GM21825 (cell line): ENCODE data around the gene ATL2.
"Not testable (repeated sequence)": the region's sequence is repeated elsewhere in the genome, so short reads cannot be mapped to it uniquely, and the experiment has no call there.

Experiments
- ATAC-seq: cut with Tn5 transposase; IDR thresholded peaks from one replicate; pipeline ENCODE4 v1.9.1; 2021; ENCODE audit warnings: mild to moderate bottlenecking, moderate library complexity; ENCODE audit not compliant: unreplicated experiment

The ATL2 gene

DNA sequence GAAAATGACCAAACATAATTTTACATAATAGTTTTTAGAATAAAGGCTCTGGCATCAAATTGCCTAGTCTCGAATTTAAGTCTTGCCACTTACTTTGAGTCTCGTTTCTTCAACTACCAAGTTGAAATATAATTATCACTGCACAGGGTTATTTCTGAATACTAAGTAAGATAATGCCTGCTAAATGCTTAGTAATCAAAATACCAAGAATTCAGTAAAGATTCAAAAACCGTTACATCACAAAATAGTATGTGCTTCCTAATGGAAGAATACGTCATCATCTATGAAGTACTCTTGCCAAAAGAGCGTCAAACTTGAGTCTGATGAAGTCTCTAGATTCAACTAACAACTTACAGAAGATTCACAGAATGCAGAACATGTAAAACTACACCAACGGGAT is 40.5 kb downstream of the ATL2 start:
- ATAC-seq = no peak

DNA sequence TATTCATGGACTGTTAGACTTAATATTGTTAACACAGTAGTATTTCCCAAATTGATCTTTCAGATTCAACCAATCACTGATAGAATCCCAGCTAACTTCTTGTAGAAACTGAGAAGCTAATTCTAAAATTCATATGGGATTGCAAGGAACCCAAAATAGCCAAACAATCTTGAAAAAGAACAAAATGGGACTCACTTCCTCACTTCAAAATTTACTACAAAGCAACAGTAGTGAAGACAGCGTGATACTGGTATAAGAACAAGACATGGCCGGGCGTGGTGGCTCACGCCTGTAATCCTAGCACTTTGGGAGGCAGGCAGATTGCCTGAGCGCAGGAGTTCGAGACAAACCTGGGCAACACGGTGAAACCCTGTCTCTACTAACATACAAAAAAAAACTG is 46.3 kb downstream of the ATL2 start:
- ATAC-seq = no peak

DNA sequence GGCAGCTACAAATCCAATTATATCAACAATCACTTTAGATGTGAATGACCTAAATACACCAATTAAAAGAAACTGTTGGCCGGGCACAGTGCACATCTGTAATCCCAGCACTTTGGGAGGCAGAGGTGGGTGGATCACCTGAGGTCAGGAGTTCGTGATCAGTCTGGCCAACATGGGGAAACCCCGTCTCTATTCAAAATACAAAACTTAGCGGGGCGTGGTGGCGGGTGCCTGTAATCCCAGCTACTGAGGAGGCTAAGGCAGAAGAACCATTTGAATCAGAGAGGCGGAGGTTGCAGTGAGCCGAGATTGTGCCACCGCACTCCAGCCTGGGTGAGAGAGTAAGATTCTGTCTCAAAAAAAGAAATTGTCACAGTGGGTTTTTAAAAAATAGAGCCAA is 49.5 kb downstream of the ATL2 start:
- ATAC-seq = no peak

DNA sequence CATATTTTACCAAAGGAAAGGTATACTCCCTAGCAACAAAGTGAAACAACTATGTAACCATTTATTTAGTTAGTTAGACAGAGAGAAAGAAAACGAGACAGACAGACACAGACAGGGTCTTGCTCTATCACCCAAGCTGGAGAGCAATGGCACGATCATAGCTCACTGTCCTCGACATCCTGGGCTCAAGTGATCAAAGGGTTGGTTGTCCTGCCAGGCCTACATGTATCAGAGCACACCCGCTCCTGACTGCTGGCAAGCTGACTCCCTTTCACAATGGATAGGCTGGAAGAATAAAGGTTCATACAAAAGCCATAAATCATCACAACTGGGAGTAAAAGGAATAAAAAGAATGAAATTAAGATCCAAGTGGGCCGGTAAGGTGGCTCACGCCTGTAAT is 53.5 kb downstream of the ATL2 start:
- no peak for ATAC-seq

DNA sequence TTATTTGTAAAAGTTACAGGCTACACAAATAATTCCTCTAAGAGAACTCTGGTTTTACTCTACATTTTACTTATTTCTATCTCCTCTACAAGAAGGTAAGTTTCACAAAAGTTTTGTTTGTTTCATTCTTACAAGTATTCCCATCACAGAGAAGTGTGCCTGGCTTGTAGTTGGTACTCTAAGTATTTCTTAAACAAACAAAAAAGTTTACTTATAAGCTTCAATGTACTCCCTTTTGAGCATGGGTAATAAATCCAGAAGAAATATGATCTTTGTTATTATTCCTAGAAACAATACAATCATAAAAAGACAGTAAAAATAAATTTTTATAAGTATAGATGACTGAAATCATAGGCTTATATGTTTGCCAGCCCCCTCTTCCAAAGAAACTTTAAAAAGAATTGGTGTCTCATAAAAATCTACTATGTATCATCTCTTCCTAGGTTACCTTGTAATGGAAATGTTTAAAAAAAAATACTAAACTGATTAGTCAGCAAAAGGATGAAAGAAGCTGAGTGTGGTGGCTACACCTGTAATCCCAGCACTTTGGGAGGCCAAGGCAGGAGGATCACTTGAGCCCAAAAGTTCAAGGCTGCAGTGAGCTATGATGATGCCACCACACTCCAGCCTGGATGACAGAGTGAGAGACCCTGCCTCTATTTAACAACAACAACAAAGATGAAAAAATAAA is 54.7 kb downstream of the ATL2 start:
- ATAC-seq = no peak

DNA sequence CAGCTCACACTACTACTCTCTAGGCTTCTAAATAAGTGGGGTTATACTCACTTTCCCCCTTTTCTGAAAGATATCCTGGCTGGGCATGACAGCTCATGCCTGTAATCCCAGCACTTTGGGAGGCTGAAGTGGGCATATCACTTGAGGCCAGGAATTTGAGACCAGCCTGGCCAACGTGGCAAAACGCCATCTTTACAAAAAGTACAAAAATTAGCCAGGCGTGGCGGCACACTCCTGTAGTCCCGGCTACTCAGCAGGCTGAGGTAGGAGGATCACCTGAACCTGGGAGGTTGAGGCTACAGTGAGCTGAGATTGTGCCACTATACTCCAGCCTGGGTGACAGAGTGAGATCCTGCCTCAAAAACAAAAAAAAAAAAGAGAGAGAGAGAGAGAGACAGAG is 57.8 kb downstream of the ATL2 start:
- not testable (repeated sequence) for ATAC-seq

DNA sequence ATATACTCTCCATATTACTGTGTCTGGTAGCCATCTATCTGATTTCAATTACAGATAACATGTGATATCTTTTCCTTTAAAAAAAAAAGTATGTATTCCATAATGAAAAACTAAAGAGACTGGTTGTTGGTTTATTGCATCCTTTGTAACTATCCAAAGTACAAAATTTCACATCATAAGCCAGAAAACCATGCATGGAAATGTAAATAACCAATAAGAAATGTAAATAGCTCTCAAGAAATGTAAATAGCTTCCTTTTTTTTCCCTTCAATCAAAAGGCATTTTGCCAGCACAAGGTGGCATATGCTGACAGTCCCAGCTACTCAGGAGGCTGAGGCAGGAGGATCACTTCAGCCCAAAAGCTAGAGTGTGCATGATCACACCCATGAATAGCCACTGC is 59.3 kb downstream of the ATL2 start:
- no peak for ATAC-seq

DNA sequence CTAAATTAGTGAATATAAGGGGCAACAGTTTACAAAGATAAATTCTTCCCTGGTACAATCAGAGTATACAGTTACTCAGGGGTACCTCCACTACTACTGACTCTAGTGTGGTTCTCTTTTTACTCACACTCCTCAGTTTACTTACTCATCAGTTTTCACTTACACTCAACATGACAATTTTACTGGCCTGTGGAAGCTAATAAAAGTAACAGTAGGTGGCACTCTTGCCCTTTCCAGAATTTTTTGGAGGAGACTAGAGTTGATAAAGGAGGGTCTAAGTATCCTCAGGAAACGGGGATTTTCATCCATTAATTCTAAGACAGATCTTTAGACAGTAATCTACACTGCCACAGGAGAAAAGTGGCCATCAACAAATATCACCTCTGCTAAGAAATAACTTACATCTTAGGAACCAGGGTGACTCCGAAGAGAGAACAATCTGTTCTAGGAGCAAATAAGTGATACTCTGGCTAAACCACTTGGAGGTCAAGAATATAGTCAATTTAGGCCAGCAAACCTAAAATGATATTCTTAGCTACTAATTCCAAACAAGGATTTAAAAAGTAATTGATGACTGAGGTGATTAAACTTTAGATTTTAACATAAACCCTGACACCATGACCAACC is 61.3 kb downstream of the ATL2 start:
- no peak for ATAC-seq

DNA sequence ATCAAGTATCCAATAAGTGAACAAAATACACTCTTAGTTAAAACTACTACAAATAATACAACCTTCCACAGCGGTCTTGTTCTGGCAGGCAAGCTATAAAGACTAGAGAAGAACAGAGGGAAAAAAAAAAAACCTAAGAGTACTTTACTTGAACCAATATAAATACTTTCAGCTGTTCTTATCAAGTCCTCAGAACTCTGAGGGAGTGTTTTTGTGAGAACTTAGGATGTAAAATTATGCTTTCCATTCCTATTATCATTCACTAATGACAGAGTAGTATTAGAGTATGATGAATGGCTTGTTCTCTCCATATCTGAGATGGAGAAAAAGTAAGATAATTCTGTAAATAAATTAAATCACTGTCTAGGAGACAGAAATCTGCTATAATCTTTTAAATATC is 68.3 kb downstream of the ATL2 start:
- no peak for ATAC-seq

DNA sequence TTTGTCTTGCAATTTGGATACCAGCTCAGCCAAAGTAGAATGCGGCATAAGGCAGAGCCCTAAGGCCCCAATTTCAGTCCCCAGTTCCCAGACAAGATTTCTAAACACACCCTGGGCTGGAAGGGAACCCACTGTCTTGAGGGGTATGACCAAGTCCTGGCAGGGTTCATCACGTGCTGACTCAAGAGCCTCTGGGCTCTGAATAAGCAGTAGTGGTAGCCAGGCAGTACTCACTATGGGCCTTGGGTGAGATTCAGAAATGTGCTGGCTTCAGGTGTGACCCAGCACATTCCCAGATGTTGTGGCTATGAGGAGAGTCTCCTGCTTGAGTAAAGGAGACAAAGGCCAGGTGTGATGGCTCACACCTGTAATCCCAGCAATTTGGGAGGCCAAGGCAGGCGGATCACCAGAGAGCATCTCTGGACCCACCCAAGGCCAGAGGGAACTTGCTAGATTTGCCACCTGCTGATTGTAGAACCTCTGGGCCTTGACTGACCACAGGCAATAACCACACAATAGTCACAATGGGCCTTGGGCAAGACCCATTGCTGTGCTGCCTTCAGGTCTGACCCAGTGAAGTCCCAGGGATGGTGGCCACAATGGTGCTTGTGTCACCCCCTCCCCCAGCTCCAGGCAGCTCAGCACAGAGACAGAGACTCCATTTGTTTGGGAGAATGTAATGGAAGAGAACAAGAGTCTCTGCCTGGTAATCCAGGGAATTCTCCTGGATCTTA is 74.9 kb downstream of the ATL2 start:
- ATAC-seq = no peak

DNA sequence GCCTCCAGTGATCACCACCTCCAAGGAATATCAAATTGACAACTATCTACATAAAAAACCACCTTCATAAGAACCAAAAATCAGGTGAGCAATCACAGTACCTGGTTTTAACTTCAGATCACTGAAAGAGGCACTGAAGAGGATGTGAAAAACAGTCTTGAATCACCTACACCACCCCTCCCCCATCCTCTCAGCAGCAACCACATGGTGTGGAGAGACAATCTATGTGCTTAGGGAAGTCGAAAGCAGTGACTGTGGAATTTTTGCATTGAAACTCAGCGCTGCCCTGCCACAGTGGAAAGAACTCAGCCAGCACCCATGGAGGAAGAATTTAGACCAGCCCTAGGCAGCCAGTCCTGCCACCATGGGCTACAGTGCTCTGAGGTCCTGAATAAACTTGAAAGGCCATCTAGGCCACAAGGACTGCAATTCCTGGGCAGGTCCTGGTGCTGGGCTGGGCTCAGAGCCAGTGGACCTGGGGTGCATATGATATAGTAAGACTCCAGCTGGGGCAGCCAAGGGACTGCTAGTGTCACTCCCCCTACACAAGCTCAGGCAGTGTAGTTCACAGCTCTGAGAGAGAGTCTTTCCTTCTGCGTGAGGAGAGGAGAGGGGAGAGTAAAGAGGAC is 75.6 kb downstream of the ATL2 start:
- ATAC-seq = no peak

DNA sequence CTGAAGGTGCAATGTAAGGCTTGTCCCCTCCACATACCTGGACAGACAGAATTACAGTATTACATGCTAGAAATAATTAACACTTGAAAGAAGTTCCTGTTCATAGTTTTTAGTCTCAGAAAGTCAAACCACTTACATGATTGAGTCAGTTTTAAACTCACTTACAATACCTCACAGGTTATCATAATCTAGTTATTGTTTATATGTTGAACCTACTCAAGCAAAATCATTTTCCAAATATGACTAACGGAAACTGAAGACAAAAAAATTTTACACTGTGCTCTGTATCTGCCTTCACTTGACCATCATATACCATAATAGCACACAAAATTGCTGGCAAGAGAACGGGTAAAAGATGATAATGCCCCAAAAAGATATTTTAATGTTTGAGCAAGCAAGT is 78.5 kb downstream of the ATL2 start:
- no peak for ATAC-seq

DNA sequence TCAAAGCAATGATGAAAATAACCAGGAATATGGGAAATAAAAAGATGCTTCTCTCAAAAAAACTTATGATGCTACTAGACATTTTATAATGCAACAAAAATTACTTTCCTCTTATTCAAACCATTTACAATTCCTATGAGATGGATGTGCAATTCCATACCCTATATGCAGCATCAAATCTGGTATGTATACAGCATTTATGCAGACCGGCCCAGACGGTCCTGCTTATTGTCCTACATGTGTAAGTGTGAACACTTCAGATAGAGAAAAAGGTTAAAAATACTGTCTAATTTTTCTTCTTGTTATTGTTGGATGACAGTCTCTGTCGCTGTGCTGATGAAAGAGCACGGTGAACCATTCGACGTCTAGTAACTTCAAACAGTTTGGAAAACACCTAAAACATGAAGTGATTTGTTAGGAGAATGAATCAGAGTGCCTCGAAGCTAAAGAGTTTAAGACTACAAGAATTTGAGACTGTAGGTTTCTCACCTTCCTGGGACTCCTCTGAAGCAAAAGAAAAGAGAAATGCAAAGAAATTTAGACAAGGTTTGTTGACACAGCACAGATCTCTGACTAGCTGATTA is 80.8 kb downstream of the ATL2 start:
- ATAC-seq = no peak

DNA sequence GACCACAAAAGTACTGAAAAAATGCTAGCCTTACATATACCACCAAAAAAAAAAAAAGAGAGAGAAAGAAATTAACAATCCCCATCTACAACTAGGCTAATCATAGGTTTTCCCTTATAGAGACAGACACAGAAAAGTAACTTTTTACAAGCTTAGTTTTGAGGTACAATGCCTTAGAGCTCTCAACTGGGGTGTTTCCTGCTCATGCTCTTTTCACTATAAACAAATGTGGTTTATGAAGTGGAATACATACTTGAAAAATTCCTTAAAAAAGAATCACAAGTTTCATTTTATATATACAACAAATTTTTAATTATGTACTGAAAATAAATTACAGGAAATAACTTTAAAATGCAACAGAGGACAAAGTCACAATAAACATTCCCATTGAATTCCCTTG is 82.5 kb downstream of the ATL2 start:
- no peak for ATAC-seq

DNA sequence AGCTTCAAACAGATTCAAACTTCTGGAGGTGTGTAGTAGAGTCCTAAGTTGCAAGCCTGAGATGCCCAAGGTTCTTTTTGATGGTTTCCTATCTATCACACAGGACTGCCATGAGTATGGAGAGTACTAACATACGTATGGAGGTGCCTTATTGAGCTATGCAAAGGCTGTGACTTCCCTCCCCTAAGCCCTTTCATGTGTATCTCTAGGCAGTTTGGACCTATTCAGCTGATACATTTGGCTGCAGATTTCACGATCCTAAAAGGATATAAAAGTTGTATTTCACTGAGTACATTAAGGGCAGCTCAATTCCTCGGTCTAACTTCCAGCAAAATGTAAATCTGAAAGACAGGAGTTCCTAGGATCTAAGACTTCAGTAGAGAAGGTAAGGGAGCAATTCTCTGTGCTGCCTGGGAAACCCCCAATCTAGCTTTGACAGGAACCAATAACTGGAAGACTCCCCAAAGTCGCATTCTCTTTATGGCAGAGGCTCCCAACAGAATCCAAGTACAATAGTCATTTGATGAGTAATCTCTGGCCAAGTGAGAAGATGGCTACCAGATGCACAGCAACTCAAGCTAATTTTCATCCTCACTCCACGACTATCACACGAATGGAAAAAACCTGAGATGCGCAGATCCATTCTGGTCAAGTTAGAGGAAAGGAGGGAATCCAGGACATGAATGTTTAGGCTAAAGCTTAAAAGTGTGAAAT is 83.8 kb downstream of the ATL2 start:
- ATAC-seq = no peak

DNA sequence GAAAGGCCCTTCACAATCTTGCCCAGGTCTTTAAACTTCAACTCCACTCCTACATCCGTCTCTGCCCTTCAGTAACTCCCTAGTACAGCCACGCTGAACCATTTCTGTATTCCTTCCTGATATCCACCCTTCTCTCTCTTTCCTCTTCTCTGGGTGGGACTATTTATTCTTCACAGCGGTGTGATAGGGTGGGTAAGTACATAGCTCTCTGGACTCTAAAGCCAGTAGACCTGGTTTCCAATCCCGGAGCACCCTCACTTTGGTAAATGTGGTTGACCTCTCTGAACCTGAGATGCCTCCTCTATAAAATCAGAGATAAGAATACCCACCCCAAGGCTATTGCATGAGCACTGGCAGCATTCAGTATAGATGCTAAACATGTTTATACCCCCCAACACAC is 86.7 kb downstream of the ATL2 start:
- no peak for ATAC-seq

DNA sequence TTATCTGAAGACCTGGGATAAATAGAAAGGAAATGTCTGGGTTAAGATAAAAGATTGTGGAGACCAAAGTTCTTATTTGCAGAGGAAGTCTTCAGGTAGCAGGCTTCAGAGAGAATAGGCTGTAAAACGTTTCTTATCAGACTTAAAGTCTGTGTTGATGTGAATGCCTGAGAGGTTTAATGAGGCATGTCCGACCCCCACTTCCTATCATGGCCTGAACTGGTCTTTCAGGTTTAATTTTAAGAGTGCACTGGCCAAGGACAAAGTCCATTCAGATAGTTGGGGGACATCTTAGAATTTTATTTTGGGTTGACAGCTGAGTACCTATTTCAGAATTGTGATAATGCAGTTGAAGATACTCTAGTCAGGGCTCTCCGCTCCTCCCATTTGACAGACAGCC is 92.1 kb downstream of the ATL2 start:
- ATAC-seq = no peak

DNA sequence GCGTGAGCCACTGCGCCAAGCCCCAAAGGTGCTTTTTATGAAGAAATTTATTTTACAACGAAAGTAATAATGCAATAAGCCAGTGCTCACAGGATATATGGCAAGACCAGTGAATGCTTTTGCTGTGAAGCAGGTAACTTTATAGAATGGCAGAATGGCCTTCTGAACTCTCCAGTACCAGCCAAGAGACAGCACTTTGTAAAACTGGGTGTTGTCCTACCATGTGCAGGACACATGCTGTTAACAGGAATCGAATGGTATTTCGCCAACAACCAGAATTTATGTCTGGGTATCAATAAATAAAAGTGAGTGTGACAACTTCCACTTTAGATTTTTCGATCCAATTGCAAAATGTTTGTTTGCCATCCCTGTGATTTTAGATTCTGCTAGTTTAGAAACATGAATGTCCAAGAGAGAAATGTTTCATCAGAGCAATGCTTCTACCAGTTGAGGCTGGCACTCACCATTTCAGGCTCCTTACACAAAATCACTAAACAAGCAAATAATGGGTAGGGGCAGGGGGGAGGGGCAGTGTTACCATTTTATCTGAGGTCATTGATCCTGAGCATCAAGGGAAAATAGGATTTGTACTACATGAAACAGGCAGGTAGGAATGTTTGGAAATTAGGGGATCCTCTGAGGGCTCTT is 95.9 kb downstream of the ATL2 start:
- ATAC-seq = no peak

DNA sequence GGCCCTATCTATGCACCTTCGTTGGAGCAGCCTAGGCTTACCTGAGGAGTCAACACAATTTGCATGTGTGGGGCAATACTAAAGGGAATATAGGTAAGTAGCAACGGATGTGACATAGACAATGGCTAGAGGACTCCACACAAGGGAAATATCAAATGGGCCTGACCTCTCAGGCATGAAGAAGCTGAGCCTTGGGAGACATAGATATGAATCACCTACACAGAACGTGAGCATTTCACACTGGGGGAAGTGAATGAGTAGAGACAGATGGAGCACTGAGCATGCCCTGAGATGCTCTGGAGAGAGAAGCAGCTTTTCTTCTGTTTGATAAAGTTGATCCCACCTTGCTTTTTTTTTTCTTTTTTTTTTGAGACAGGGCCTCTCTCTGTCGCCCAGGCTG is 97.9 kb downstream of the ATL2 start:
- ATAC-seq = no peak

DNA sequence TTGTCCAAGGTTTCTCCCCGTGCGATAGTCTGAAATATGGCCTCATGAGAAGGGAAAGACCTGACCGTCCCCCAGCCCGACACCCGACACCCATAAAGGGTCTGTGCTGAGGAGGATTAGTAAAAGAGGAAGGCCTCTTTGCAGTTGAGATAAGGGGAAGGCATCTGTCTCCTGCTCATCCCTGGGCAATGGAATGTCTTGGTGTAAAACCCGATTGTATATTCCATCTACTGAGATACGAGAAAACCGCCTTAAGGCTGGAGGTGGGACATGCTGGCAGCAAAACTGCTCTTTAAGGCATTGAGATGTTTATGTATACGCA is 99.0 kb downstream of the ATL2 start:
- ATAC-seq = not testable (repeated sequence)
